ENCODE data around the gene TGM3. TPM values are rescaled to one million over a fixed set of nuclear protein-coding genes. Genes with fewer than 3 reads are reported as not detected.

TGM3 gene, protein sequence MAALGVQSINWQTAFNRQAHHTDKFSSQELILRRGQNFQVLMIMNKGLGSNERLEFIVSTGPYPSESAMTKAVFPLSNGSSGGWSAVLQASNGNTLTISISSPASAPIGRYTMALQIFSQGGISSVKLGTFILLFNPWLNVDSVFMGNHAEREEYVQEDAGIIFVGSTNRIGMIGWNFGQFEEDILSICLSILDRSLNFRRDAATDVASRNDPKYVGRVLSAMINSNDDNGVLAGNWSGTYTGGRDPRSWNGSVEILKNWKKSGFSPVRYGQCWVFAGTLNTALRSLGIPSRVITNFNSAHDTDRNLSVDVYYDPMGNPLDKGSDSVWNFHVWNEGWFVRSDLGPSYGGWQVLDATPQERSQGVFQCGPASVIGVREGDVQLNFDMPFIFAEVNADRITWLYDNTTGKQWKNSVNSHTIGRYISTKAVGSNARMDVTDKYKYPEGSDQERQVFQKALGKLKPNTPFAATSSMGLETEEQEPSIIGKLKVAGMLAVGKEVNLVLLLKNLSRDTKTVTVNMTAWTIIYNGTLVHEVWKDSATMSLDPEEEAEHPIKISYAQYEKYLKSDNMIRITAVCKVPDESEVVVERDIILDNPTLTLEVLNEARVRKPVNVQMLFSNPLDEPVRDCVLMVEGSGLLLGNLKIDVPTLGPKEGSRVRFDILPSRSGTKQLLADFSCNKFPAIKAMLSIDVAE
- not detected for total RNA-seq

DNA sequence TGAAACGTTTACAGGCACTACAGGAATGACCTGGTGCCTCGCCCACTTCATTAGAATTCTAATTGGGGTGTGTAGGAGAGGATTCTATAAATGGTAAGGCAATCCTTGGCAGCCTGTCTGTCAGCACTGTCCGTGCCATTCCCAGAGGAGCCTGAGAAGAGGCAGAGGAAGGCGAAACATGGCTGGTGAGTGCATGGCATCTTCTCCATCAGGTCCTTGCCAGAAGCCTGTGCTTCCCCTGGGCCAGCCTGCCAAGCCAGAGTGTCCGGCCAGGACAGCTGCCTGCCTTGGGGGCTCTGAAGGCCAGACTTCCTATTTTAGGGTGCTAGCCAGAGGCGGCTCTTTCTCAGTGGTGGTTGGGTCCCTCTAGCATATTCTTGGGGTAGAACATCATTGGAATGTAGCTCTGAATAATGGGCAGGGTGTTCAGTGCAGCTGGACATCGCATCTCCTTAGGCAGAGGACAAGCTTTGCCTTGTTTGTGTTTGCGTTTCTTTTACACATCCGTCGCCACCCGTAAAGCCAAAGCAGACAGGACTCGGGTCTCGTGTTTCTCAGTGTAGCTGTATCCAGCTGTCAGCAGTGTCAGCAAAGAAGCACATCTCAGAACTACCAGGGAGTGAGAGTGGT is at the start of gene TGM3:
TGM3 (plus strand) TSS at position 116 of the 630 bp plus-strand sequence; CDS start at position 179, 63 bp downstream.
- CTCF ChIA-PET = interaction anchor here (1.0 kb wide), 1 partner anchor 13 kb away, joined by 4 read pairs; no protein-coding TSS in a partner anchor
- no peaks in the 10 kb centered on the region for H3K9me3 Mint-ChIP-seq (ENCODE audit: low read depth)

DNA sequence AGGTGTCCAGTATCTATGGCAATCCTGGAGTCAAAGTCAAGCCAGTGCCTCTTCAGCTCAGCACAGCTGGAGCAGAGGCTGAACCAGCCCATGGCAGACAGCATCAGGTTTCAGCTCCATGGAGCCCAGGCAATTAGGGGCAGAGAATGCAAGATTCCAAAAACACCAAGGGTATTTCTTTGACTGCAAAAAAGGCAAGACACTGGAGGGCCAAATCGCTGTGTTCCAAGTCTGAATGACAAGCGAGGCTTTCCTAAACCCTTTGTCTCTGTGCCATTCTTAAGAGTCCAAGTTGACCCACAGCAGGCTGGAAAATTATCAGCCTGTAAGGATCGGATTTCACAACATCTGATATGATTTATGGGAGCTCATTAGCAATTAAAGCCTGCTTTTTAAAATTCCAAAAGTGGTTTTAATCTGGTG is 49.7 kb upstream of the TGM3 start:
- Mint-ChIP-seq H3K4me3 (no peak overlapping the region), H3K9me3 (ENCODE audit: low read depth) (no peaks in the 10 kb centered on the region), H3K36me3 (ENCODE audit: low read depth) (no peaks in the 10 kb centered on the region), H3K27ac (no peak overlapping the region), H3K4me1 (no peaks in the 10 kb centered on the region), H3K27me3 (peaks cover 8% of the 10 kb centered on the region)
- DNase-seq (no peak), ATAC-seq (no peak)
- intact Hi-C loops (cut with DNase I, micrococcal nuclease) = no loop called here
- CTCF ChIA-PET = interaction anchor here (2.5 kb wide), 1 partner anchor 10 kb away, joined by 11 read pairs; no protein-coding TSS in a partner anchor
- POLR2A ChIA-PET = no interaction called here

More for the DNA sequence above, at the start of gene TGM3:
- H3K36me3 Mint-ChIP-seq (ENCODE audit: low read depth) = no peaks in the 10 kb centered on the region
- DNase-seq (no peak), ATAC-seq (no peak)
- POLR2A ChIA-PET = no interaction called here
- H3K27ac Mint-ChIP-seq = no peak within 1 kb of the TSS
- peaks cover 5% of the 10 kb centered on the region for H3K27me3 Mint-ChIP-seq
- intact Hi-C loops (cut with DNase I, micrococcal nuclease) = no loop called here
- H3K4me1 Mint-ChIP-seq = no peaks in the 10 kb centered on the region
- no peak within 1 kb of the TSS for H3K4me3 Mint-ChIP-seq

DNA sequence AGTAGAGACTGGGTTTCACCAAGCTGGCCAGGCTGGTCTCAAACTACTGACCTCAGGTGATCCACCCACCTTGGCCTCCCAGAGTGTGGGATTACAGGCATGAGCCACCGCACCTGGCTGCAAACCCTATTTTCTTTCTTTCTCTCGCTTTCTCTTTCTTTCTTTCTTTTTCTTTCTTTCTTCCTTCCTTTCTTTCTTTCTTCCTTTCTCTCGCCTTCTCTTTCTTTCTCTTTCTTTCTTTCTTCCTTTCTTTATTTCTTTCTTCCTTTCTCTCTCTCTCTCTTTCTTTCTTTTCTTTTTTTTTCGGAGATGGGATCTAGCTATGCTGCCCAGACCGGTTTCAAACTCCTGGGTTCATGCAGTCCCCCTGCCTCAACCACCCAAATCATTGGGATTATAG is 47.0 kb upstream of the TGM3 start:
- no peaks in the 10 kb centered on the region for H3K4me1 Mint-ChIP-seq
- H3K36me3 Mint-ChIP-seq (ENCODE audit: low read depth) = no peaks in the 10 kb centered on the region
- peaks cover 7% of the 10 kb centered on the region for H3K27me3 Mint-ChIP-seq
- no peaks in the 10 kb centered on the region for H3K9me3 Mint-ChIP-seq (ENCODE audit: low read depth)
- no peak for ATAC-seq
- no peak for DNase-seq
- POLR2A ChIA-PET = interaction anchor here (0.6 kb wide), 1 partner anchor 81 kb away, joined by 7 read pairs; no protein-coding TSS in a partner anchor
- CTCF ChIA-PET = interaction anchor here (0.6 to 1.0 kb wide), 3 partner anchors 9 to 56 kb away, joined by 3 read pairs; no protein-coding TSS in a partner anchor
- no peak overlapping the region for H3K27ac Mint-ChIP-seq
- intact Hi-C loops (cut with DNase I, micrococcal nuclease) = no loop called here
- no peak overlapping the region for H3K4me3 Mint-ChIP-seq

DNA sequence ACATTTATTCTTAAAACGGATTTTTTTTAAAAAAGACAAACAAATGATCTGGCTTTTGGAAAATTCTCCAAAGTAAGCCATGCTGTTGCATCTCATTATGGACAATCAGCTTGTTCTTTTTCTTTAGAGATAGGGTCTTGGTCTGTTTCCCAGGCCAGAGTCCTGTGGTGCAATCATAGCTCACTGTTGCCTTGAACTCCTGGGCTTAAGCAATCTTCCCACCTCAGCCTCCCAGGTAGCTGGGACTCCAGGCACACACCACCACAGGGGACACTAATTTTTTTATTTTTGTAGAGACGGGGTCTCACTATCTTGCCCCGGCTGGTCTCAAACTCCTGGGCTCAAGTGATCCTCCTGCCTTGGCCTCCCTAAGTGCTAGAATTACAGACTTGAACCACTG is 45.9 kb upstream of the TGM3 start:
- H3K27me3 Mint-ChIP-seq = peaks cover 10% of the 10 kb centered on the region
- H3K36me3 Mint-ChIP-seq (ENCODE audit: low read depth) = no peaks in the 10 kb centered on the region
- ChIA-PET CTCF (interaction anchor here (1.0 kb wide), 2 partner anchors 10 to 244 kb away, joined by 3 read pairs; no protein-coding TSS in a partner anchor), POLR2A (no interaction called here)
- no peaks in the 10 kb centered on the region for H3K9me3 Mint-ChIP-seq (ENCODE audit: low read depth)
- ATAC-seq (no peak), DNase-seq (no peak)
- no peak overlapping the region for H3K27ac Mint-ChIP-seq
- no peaks in the 10 kb centered on the region for H3K4me1 Mint-ChIP-seq
- intact Hi-C loops (cut with DNase I, micrococcal nuclease) = no loop called here
- no peak overlapping the region for H3K4me3 Mint-ChIP-seq

DNA sequence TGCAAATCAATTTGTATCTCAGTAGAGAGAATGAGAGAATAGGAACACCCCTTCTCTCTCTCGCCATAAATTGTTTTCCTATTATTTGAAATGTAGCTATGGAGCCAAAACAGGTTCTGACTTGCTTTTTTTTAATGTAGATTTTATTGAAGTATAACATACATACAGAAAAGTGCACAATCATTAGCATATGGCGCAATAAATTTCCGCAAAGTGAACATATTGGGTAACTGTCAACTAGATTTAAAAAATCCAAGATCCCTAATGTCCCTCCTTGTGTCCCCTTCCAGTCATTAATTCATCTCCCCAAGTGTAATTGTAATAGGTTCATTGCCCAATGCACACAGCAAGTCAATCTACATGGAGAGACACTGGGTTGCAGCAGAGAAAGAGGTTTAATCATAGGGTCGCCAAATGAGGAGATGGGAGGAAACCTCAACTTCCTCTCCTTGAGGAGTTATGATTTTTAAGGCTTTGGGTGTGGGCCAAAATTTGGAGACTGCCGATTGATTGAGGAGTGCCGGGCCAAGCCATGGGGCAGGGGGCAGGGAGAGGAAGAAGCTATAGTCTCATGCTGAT is 43.3 kb upstream of the TGM3 start:
- Mint-ChIP-seq H3K9me3 (ENCODE audit: low read depth) (no peaks in the 10 kb centered on the region), H3K4me1 (no peaks in the 10 kb centered on the region), H3K27ac (no peak overlapping the region), H3K27me3 (peaks cover 7% of the 10 kb centered on the region), H3K36me3 (ENCODE audit: low read depth) (no peaks in the 10 kb centered on the region), H3K4me3 (no peak overlapping the region)
- no peak for ATAC-seq
- POLR2A ChIA-PET = no interaction called here
- intact Hi-C loops (cut with DNase I, micrococcal nuclease) = no loop called here
- no peak for DNase-seq
- CTCF ChIA-PET = no interaction called here

DNA sequence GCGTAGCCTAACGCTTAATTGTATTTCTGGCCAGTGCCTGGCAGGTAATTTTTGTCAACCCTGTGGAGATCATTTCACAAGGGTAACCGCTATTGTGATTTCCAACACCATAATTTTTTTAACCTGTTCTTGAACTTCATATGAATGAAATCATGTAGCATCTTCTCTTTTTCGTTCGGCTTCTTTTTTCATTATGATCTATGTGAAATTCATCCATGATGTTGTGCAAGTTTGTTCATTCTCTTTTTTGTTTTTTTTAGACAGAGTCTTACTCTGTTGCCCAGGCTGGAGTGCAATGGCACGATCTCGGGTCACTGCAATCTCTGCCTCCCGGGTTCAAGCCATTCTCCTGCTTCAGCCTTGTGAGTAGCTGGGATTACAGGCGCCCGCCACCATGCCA is 42.5 kb upstream of the TGM3 start:
- intact Hi-C loops (cut with DNase I, micrococcal nuclease) = no loop called here
- no peak for ATAC-seq
- no peaks in the 10 kb centered on the region for H3K36me3 Mint-ChIP-seq (ENCODE audit: low read depth)
- CTCF ChIA-PET = no interaction called here
- no peak overlapping the region for H3K4me3 Mint-ChIP-seq
- peaks cover 10% of the 10 kb centered on the region for H3K27me3 Mint-ChIP-seq
- no peak for DNase-seq
- POLR2A ChIA-PET = no interaction called here
- no peaks in the 10 kb centered on the region for H3K9me3 Mint-ChIP-seq (ENCODE audit: low read depth)
- no peak overlapping the region for H3K27ac Mint-ChIP-seq
- H3K4me1 Mint-ChIP-seq = no peaks in the 10 kb centered on the region

DNA sequence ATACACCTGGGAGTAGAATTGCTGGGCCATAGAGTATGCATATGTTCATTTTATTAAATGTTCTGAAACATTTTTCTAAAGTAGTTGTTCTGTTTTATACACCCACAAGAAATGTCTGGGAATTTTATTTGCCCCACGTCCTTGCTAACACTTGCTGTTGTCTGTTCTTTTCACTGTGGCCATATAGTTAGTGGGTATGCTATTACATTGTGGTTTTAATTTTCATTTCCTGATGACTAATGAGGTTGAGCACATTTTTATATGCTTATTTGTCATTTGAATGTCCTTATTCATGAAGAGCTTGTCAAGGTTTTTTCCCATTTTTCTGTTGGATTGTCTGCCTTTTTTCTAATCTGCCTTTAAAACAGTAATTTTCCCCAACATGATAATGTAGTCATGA is 41.5 kb upstream of the TGM3 start:
- no peak for ATAC-seq
- ChIA-PET CTCF (interaction anchor here (1.1 kb wide), 1 partner anchor 10 kb away, joined by 3 read pairs; no protein-coding TSS in a partner anchor), POLR2A (no interaction called here)

DNA sequence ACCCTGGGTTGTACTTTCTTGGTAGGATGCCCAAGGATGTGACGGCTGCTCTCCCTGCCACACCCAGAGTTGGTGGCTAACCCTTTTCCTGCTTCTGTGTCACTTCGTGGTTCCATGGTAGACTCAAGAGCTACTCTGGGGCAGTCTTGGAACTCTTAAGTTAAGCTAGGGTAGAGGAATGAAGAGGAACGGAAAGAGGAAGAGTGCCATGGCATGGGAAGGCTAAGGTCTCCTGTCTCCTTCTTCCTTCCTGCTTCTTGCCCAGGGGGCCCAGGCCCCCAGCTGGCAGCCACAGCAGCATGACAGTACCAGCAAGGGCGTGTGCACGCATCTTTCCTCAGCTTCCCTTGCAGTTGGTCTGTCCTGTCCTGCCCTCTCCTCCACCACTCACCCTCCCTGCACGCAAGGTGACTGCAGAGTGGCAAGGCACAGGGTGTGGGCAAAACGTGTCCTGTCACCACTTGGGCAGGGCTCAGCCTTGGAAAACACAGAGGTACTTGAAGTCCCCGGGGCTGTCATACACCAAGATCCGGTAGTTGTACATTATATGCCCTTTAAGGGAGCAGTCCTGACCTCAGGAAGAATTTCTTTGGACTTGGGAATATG is 39.8 kb upstream of the TGM3 start:
- Mint-ChIP-seq H3K4me1 (no peaks in the 10 kb centered on the region), H3K36me3 (ENCODE audit: low read depth) (no peaks in the 10 kb centered on the region), H3K4me3 (no peak overlapping the region), H3K9me3 (ENCODE audit: low read depth) (no peaks in the 10 kb centered on the region), H3K27ac (no peak overlapping the region), H3K27me3 (peaks cover 13% of the 10 kb centered on the region)
- no peak for DNase-seq
- ChIA-PET CTCF (no interaction called here), POLR2A (interaction anchor here (0.6 kb wide), 1 partner anchor 105 kb away, joined by 6 read pairs; no protein-coding TSS in a partner anchor)
- intact Hi-C loops (cut with DNase I, micrococcal nuclease) = no loop called here
- no peak for ATAC-seq

More for the DNA sequence above, 41.5 kb upstream of the TGM3 start:
- DNase-seq = no peak
- H3K36me3 Mint-ChIP-seq (ENCODE audit: low read depth) = no peaks in the 10 kb centered on the region
- no peak overlapping the region for H3K4me3 Mint-ChIP-seq
- peaks cover 13% of the 10 kb centered on the region for H3K27me3 Mint-ChIP-seq
- no peaks in the 10 kb centered on the region for H3K4me1 Mint-ChIP-seq
- intact Hi-C loops (cut with DNase I, micrococcal nuclease) = no loop called here
- H3K27ac Mint-ChIP-seq = no peak overlapping the region
- H3K9me3 Mint-ChIP-seq (ENCODE audit: low read depth) = no peaks in the 10 kb centered on the region

DNA sequence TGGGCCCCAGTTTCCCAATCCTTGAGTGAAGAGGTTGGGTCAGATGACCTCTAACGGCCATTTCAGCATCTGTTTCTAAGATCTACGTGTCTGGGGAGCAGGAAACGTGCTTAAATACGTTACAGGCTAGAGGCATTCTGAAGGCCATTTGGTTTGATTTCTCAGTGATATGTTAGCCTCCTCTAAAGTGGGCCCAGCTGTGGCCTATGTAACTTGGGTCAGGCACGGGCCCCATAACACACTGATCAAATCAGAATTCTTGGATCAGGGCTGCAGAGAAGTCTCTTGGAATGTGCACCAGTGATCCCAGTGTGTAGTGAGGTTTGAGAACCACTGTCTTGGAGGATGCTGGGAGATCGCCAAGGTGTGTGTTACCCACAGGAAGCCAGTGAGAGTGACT is 36.1 kb upstream of the TGM3 start:
- Mint-ChIP-seq H3K9me3 (ENCODE audit: low read depth) (no peaks in the 10 kb centered on the region), H3K36me3 (ENCODE audit: low read depth) (no peaks in the 10 kb centered on the region), H3K4me3 (no peak overlapping the region), H3K4me1 (no peaks in the 10 kb centered on the region), H3K27ac (no peak overlapping the region), H3K27me3 (peaks cover 6% of the 10 kb centered on the region)
- DNase-seq (no peak), ATAC-seq (no peak)
- POLR2A ChIA-PET = interaction anchor here (0.7 kb wide), 1 partner anchor 192 kb away, joined by 3 read pairs; no protein-coding TSS in a partner anchor
- CTCF ChIA-PET = no interaction called here
- intact Hi-C loops (cut with DNase I, micrococcal nuclease) = no loop called here

DNA sequence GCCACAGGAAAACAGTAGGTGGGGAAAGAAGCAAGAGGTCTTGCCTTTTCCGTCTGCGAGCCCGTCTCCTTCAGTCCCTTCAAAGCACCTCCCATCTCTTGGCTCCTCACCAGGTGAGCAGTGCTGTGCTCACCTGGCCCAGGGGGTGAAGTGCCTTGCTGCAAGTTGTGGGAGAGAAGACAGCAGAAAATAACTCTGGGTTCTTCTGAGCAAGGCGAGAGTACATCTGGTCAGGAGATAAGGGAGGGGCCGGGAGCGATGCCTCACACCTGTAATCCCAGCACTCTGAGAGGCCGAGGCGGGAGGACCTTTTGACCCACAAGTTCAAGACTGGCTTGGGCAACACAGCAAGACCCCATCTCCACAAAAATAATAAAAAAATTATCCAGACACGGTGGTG is 35.6 kb upstream of the TGM3 start:
- H3K36me3 Mint-ChIP-seq (ENCODE audit: low read depth) = no peaks in the 10 kb centered on the region
- POLR2A ChIA-PET = no interaction called here

DNA sequence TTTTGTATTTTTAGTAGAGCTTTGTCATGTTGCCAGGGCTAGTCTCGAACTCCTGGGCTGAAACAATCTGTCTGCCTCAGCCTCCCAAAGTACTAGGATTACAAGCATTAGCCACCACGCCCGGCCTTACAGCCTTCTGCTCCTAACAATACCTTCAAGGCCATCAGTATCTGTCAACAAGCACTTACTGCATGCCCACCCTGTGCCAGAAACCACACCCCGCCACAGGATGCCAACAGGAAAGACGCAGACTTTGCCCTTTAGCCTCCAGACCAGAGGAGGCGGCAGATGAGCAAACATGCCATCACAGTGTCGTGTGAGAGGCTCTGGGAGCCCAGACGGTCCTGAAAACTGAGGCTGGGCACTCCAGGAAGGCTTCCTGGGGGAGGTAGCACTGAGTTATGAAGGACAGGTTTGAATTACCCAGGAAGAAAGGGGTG is 34.7 kb upstream of the TGM3 start:
- Mint-ChIP-seq H3K9me3 (ENCODE audit: low read depth) (no peaks in the 10 kb centered on the region), H3K27ac (no peak overlapping the region), H3K4me1 (no peaks in the 10 kb centered on the region), H3K27me3 (peaks cover 11% of the 10 kb centered on the region), H3K36me3 (ENCODE audit: low read depth) (no peaks in the 10 kb centered on the region), H3K4me3 (no peak overlapping the region)
- POLR2A ChIA-PET = no interaction called here
- ATAC-seq (no peak), DNase-seq (no peak)
- intact Hi-C loops (cut with DNase I, micrococcal nuclease) = no loop called here
- CTCF ChIA-PET = interaction anchor here (0.6 kb wide), 1 partner anchor 51 kb away, joined by 4 read pairs; no protein-coding TSS in a partner anchor

More for the DNA sequence above, 35.6 kb upstream of the TGM3 start:
- ATAC-seq (no peak), DNase-seq (no peak)
- Mint-ChIP-seq H3K4me3 (no peak overlapping the region), H3K27ac (no peak overlapping the region), H3K4me1 (no peaks in the 10 kb centered on the region), H3K9me3 (ENCODE audit: low read depth) (no peaks in the 10 kb centered on the region), H3K27me3 (peaks cover 6% of the 10 kb centered on the region)
- CTCF ChIA-PET = interaction anchor here (0.6 kb wide), 1 partner anchor 52 kb away, joined by 4 read pairs; no protein-coding TSS in a partner anchor
- intact Hi-C loops (cut with DNase I, micrococcal nuclease) = no loop called here

Measured in activated CD4-positive, alpha-beta T cell treated with anti-CD3 and anti-CD28 coated beads for 36 hours (primary cell).